Stimulated activated CD8-positive, alpha-beta memory T cell treated with anti-CD3 and anti-CD28 coated beads, Interleukin-15, amount 100 ng/mL, for 24 hours (primary cell): ENCODE results near the gene TAF4B.
"Not testable (repeated sequence)": the region's sequence is repeated elsewhere in the genome, so short reads cannot be mapped to it uniquely, and the experiment has no call there.

Experiments
- DNase-seq: peaks from one replicate; pipeline ENCODE4 v3.0.0-alpha.2; 2020; ENCODE audit warnings: low read depth

The TAF4B gene

GRCh38 chr18:26309281-26309680 is 83.0 kb downstream of the TAF4B start:
- no peak for DNase-seq

- no peak for DNase-seq
Measured at GRCh38 chr18:26312199-26312598, 86.0 kb downstream of the TAF4B start.

GRCh38 chr18:26317398-26317797 is 91.2 kb downstream of the TAF4B start:
- no peak for DNase-seq

GRCh38 chr18:26320686-26321085 is 94.4 kb downstream of the TAF4B start:
- no peak for DNase-seq

GRCh38 chr18:26322890-26323653 is 96.8 kb downstream of the TAF4B start:
- no peak for DNase-seq

- DNase-seq, result no peak
Measured at GRCh38 chr18:26325771-26326170, 99.5 kb downstream of the TAF4B start.

- DNase-seq, result no peak
Measured at GRCh38 chr18:26327062-26327461, 100.8 kb downstream of the TAF4B start.

GRCh38 chr18:26332991-26333390 is 106.7 kb downstream of the TAF4B start:
- DNase-seq, result no peak

GRCh38 chr18:26335156-26335555 is 108.9 kb downstream of the TAF4B start:
- no peak for DNase-seq

GRCh38 chr18:26335571-26336487 is 109.6 kb downstream of the TAF4B start:
- no peak for DNase-seq

- no peak for DNase-seq
Measured at GRCh38 chr18:26336572-26336971, 110.3 kb downstream of the TAF4B start.

GRCh38 chr18:26342646-26343045 is 116.4 kb downstream of the TAF4B start:
- no peak for DNase-seq

- DNase-seq, result no peak
Measured at GRCh38 chr18:26350961-26351360, 124.7 kb downstream of the TAF4B start.

GRCh38 chr18:26356045-26356785 is 130.0 kb downstream of the TAF4B start:
- DNase-seq, result no peak

- DNase-seq, result no peak
Measured at GRCh38 chr18:26357960-26358359, 131.7 kb downstream of the TAF4B start.

GRCh38 chr18:26362021-26362420 is 135.8 kb downstream of the TAF4B start:
- DNase-seq, result no peak

- DNase-seq, result no peak
Measured at GRCh38 chr18:26367425-26367824, 141.2 kb downstream of the TAF4B start.

GRCh38 chr18:26370037-26370436 is 143.8 kb downstream of the TAF4B start:
- no peak for DNase-seq

GRCh38 chr18:26376105-26376504 is 149.9 kb downstream of the TAF4B start:
- no peak for DNase-seq

- no peak for DNase-seq
Measured at GRCh38 chr18:26378701-26379100, 152.5 kb downstream of the TAF4B start.

- DNase-seq, result not testable (repeated sequence)
Measured at GRCh38 chr18:26381555-26381954, 155.3 kb downstream of the TAF4B start.

- DNase-seq, result no peak
Measured at GRCh38 chr18:26383454-26384270, 157.4 kb downstream of the TAF4B start.
